ENCODE measurements around the gene YPEL5. TPM values are rescaled to one million over a fixed set of nuclear protein-coding genes. Genes with fewer than 3 reads are reported as not detected.

Gene YPEL5
- polyA plus RNA-seq, 1 of the 3 experiments (the other 2 are of a cell fraction) = 60.5 TPM

DNA sequence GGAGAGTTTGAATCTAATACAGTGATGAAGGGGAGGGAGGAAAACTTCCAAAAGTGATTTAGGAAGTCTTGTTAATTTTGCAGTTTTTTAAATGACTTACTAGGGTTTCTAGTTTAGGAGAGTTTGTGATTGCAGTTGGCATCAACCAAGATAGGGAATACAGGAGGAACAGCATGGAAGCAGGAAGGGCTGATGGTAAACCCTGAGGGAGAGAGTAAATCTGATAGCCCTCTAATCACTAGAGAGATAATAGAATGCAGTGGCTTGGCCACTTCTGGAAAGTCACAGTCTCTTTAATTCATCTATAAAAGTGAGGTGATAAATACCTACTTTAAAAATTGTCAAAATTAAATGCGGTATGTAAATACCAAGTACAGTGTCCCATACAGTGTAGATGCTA, 5.6 kb downstream of the YPEL5 start:
- ChIA-PET CTCF (interaction anchor here (1.5 to 3.3 kb wide), 2 partner anchors 12 to 559 kb away, joined by 6 to 16 read pairs; no protein-coding TSS in a partner anchor), POLR2A (no interaction called here)
- H3K4me1 ChIP-seq (ENCODE audit: control insufficient read depth in 1 of 2, insufficient read depth in 2 of 2, low read depth in 1 of 2, low read length in 1 of 2) = peaks cover 21 to 64% of the 10 kb centered on the region in 2 experiments; a peak in 3 of 4 replicates
- no peaks in the 10 kb centered on the region for H3K9me3 ChIP-seq
- peaks cover 57 to 72% of the 10 kb centered on the region in 2 experiments for H3K36me3 ChIP-seq (replicated peaks in 1 of 2; ENCODE audit: control insufficient read depth in 1 of 2, insufficient read depth in 2 of 2, low read length in 1 of 2)
- peaks cover 72% of the 10 kb centered on the region for H4K20me1 ChIP-seq (ENCODE audit: insufficient read depth)
- no peaks in the 10 kb centered on the region for H3K9me2 ChIP-seq
- H3K27ac ChIP-seq (ENCODE audit: low read depth in 2 of 2, low read length in 1 of 2) = no peak overlapping the region
- peaks cover 96% of the 10 kb centered on the region for H3K79me2 ChIP-seq (ENCODE audit: insufficient read depth)
- WGBS (ENCODE audit: low lambda C conversion rate) = 97% methylated on average over 1 of the region's 1 CpG
- H3F3A ChIP-seq (replicated peaks; ENCODE audit: insufficient read depth) = peaks cover 24% of the 10 kb centered on the region
- H3K9ac ChIP-seq = no peak overlapping the region
- no peak overlapping the region for H2AFZ ChIP-seq (ENCODE audit: low read depth)
- H3K27me3 ChIP-seq (ENCODE audit: insufficient read depth) = no peaks in the 10 kb centered on the region
- TF ChIP-seq GABPA (IDR thresholded peaks at IDR 0.05; ENCODE audit: low read depth) (no peak), CHD2 (IDR thresholded peaks at IDR 0.05; ENCODE audit: low read length, partially characterized antibody) (peak; percentile 32), RCOR1 (IDR thresholded peaks at IDR 0.05; ENCODE audit: low read length) (peak; percentile 58; the same call in 1 of the 2 replicates), EP300 (IDR thresholded peaks at IDR 0.05; ENCODE audit: borderline replicate concordance in 1 of 2, low read depth in 1 of 2, low read length in 1 of 2) (peak in 1 of 2 experiments; percentile 28; a peak in 1 of 4 replicates), TCF12 (IDR thresholded peaks at IDR 0.05) (no peak), GATA2 (CRISPR knock-in tag; IDR thresholded peaks at IDR 0.05) (peak; percentile 46)
- DNase-seq = peak; percentile 46
- H3K4me3 ChIP-seq (ENCODE audit: low read depth in 2 of 2, low read length in 1 of 2) = no peak overlapping the region
- no peak overlapping the region for H3K4me2 ChIP-seq

DNA sequence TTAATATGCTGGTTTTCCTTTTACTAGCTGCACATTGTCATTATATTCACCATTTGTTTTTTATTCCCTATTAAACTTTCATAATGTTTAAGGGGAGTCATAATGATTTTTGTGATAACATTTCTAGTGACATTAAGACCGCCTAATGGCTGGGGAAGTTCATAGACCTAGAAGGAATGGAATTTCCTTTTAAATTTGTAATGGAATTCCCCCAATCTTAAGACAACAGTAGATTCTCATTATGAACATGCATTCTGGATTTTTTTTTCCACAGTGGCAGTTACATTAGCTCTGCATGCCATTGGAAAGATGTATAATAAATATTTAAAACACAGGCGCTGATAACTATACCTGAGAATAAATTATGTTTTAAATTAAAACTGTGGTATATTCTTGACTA, 8.4 kb downstream of the YPEL5 start:
- TF ChIP-seq RXRA (IDR thresholded peaks at IDR 0.05; ENCODE audit: borderline replicate concordance, low read depth) (no peak), TEAD4 (IDR thresholded peaks at IDR 0.05; ENCODE audit: borderline replicate concordance, insufficient read depth) (no peak)
- TF ChIP-seq, protein P1, sequence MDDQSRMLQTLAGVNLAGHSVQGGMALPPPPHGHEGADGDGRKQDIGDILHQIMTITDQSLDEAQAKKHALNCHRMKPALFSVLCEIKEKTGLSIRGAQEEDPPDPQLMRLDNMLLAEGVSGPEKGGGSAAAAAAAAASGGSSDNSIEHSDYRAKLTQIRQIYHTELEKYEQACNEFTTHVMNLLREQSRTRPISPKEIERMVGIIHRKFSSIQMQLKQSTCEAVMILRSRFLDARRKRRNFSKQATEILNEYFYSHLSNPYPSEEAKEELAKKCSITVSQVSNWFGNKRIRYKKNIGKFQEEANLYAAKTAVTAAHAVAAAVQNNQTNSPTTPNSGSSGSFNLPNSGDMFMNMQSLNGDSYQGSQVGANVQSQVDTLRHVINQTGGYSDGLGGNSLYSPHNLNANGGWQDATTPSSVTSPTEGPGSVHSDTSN (IDR thresholded peaks at IDR 0.05) = no peak; the same call in 1 of the 2 replicates
- POLR2A ChIA-PET = interaction anchor here (0.7 kb wide), 1 partner anchor 9 kb away, joined by 3 read pairs; no protein-coding TSS in a partner anchor
- no peak overlapping the region for H3K4me3 ChIP-seq (ENCODE audit: low read depth in 2 of 2, low read length in 1 of 2)

More for the DNA sequence above, 8.4 kb downstream of the YPEL5 start:
- Histone ChIP-seq H3K27me3 (ENCODE audit: insufficient read depth) (no peaks in the 10 kb centered on the region), H3K9me2 (no peaks in the 10 kb centered on the region), H3K27ac (ENCODE audit: low read depth in 2 of 2, low read length in 1 of 2) (peak overlapping the region in 1 of 2 experiments; percentile 41; a peak in 2 of 4 replicates), H3K4me1 (ENCODE audit: control insufficient read depth in 1 of 2, insufficient read depth in 2 of 2, low read depth in 1 of 2, low read length in 1 of 2) (peaks cover 5 to 44% of the 10 kb centered on the region in 2 experiments; a peak in 3 of 4 replicates), H3K9ac (no peak overlapping the region), H3K36me3 (replicated peaks in 1 of 2; ENCODE audit: control insufficient read depth in 1 of 2, insufficient read depth in 2 of 2, low read length in 1 of 2) (peaks cover 68 to 86% of the 10 kb centered on the region in 2 experiments), H3F3A (replicated peaks; ENCODE audit: insufficient read depth) (peaks cover 24% of the 10 kb centered on the region), H4K20me1 (ENCODE audit: insufficient read depth) (peaks cover 50% of the 10 kb centered on the region), H3K79me2 (ENCODE audit: insufficient read depth) (peaks cover 77% of the 10 kb centered on the region), H3K4me2 (no peak overlapping the region), H3K9me3 (no peaks in the 10 kb centered on the region), H2AFZ (ENCODE audit: low read depth) (no peak overlapping the region)
- DNase-seq = no peak
- CTCF ChIA-PET = interaction anchor here (0.6 to 6.5 kb wide), 6 partner anchors 8 to 1260 kb away, joined by 3 to 45 read pairs (median 12); partner anchors contain the start of gene YPEL5
- WGBS (ENCODE audit: low lambda C conversion rate) = 51% methylated on average over 2 of the region's 2 CpGs

Data from SK-N-SH (cell line).